PFSK-1 (cell line): ENCODE measurements around the gene FAM50B.

Experiments used
- FOXP2 ChIP-seq: optimal IDR thresholded peaks from 2 replicates; pipeline ENCODE3; 2011; ENCODE audit warnings: borderline replicate concordance, control low read depth, inconsistent platforms; ENCODE audit not compliant: insufficient read depth; ENCODE audit errors: extremely low read length, extremely low read depth
- POLR2AphosphoS5 ChIP-seq: IDR thresholded peaks from 2 replicates; pipeline ENCODE4 v1.6.1; 2012; ENCODE audit warnings: low read depth, mild to moderate bottlenecking, control low read depth, low read length, moderate library complexity
- SIN3A ChIP-seq: IDR thresholded peaks from 2 replicates; pipeline ENCODE4 v1.6.1; 2012; ENCODE audit warnings: mild to moderate bottlenecking, low read length, moderate library complexity, borderline replicate concordance; ENCODE audit not compliant: insufficient read depth
- TAF1 ChIP-seq: IDR thresholded peaks from 2 replicates; pipeline ENCODE4 v1.6.1; 2012; ENCODE audit warnings: low read length, control low read depth, borderline replicate concordance; ENCODE audit not compliant: insufficient read depth
- TF ChIP-seq, protein P1 (sequence below), 2 experiments: IDR thresholded peaks; 2 replicates each; pipeline versions ENCODE4 v1.6.1 to v1.8.0; 2011 to 2012; ENCODE audit warnings: low read depth in 2 of 2, low read length in 2 of 2, control low read depth in 1 of 2, inconsistent platforms in 1 of 2, mild to moderate bottlenecking in 1 of 2, moderate library complexity in 1 of 2; ENCODE audit not compliant: insufficient read depth in 1 of 2

The FAM50B gene

DNA sequence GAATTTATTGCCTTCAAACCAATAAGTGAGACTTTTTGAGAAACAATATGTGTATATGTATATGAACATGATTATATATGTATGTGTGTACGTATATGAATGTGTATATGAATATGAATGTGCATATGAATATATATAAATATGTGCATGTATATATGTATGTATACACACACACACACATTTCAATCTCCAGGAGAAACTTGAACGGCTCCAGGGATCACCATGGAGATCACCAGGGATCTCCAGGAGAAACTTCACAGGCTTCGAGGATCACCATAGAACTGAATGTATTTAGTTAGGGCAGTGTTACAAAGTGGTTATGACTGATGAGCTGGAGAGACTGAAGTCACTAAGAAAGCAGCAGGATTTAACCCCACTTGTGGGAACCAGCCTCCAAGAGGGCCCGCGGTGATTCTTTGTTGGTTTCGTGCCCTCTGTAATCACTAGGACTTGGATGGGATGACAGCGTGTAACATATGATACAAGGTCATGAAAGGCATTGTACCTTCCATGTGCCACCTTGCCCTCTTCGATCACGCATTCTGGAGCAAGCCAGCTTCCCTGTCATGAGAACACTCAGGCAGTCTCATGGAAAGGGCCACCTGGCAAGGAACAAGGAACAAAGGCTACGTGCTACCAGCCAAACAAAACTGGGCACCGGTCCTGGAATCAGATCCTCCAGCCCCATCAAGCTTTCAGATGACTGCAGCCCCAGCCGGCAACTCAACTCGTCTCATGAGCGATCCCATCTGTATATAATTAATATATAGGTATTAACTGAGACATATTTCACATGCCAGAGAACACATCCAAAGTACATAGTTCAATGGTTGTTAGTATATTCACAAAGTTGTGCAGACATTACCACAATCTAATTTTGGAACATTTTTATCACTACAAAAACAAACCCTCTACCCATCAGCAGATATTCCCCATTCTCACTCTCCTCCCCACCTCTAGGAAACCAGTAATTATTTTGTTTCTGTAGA lies 8.6 kb downstream of the FAM50B start:
- TF ChIP-seq TAF1 = no peak
- TF ChIP-seq FOXP2 = no peak
- TF ChIP-seq POLR2AphosphoS5 = no peak
- no peak for TF ChIP-seq SIN3A
- TF ChIP-seq, protein P1, sequence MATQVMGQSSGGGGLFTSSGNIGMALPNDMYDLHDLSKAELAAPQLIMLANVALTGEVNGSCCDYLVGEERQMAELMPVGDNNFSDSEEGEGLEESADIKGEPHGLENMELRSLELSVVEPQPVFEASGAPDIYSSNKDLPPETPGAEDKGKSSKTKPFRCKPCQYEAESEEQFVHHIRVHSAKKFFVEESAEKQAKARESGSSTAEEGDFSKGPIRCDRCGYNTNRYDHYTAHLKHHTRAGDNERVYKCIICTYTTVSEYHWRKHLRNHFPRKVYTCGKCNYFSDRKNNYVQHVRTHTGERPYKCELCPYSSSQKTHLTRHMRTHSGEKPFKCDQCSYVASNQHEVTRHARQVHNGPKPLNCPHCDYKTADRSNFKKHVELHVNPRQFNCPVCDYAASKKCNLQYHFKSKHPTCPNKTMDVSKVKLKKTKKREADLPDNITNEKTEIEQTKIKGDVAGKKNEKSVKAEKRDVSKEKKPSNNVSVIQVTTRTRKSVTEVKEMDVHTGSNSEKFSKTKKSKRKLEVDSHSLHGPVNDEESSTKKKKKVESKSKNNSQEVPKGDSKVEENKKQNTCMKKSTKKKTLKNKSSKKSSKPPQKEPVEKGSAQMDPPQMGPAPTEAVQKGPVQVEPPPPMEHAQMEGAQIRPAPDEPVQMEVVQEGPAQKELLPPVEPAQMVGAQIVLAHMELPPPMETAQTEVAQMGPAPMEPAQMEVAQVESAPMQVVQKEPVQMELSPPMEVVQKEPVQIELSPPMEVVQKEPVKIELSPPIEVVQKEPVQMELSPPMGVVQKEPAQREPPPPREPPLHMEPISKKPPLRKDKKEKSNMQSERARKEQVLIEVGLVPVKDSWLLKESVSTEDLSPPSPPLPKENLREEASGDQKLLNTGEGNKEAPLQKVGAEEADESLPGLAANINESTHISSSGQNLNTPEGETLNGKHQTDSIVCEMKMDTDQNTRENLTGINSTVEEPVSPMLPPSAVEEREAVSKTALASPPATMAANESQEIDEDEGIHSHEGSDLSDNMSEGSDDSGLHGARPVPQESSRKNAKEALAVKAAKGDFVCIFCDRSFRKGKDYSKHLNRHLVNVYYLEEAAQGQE (IDR thresholded peaks at IDR 0.05; ENCODE audit: insufficient read depth in 1 of 2, low read depth in 2 of 2, low read length in 2 of 2) = no peak

- no peak for TF ChIP-seq POLR2AphosphoS5
- no peak for TF ChIP-seq TAF1
These were observed 10.8 kb downstream of the FAM50B start for GRCh38 chr6:3859878-3860552.

- TF ChIP-seq, protein P1 (IDR thresholded peaks at IDR 0.05; ENCODE audit: insufficient read depth in 1 of 2, low read depth in 2 of 2, low read length in 2 of 2) = no peak
- TF ChIP-seq SIN3A (no peak), TAF1 (no peak), FOXP2 (no peak), POLR2AphosphoS5 (no peak)
These were observed 12.3 kb downstream of the FAM50B start for GRCh38 chr6:3861424-3861823.

- TF ChIP-seq FOXP2 = no peak
- TF ChIP-seq TAF1 = no peak
- TF ChIP-seq SIN3A = no peak
- TF ChIP-seq, protein P1 (IDR thresholded peaks at IDR 0.05; ENCODE audit: insufficient read depth in 1 of 2, low read depth in 2 of 2, low read length in 2 of 2) = no peak
- no peak for TF ChIP-seq POLR2AphosphoS5
These were observed 12.9 kb downstream of the FAM50B start for GRCh38 chr6:3862038-3862437.

DNA sequence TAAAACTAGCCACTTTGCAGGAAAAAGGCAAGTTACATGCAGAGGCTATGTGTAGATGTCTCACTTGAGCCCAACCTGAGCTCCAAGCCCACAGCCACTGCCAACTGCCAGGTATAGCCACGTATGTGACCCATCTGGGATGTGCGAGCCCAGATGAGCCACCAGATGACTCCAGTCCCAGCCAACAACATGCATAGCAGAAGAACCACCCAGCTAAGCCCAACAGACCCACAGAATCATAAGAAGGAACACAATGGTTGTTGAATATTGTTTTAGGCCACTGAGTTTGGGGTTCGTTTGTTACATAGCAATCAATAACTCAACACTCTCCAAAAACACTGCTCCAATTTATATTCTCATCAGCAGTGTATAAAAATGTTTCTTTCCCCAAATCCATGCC lies 16.3 kb downstream of the FAM50B start:
- no peak for TF ChIP-seq TAF1
- no peak for TF ChIP-seq POLR2AphosphoS5
- TF ChIP-seq FOXP2 = no peak
- no peak for TF ChIP-seq SIN3A
